Ovary (tissue), 3 donors: ENCODE results near the gene MAPKAP1.

Experiments
- CTCF ChIP-seq, 3 donors: fragments of 450-650 bp in 2 of 3; fragments of 200-600 bp in 1 of 3; IDR thresholded peaks; one replicate each; pipeline versions ENCODE4 v1.5.1 to v1.8.0; 2016 to 2022; ENCODE audit warnings: antibody characterized with exemption in 3 of 3, mild to moderate bottlenecking in 1 of 3
- POLR2A ChIP-seq: fragments of 450-650 bp; IDR thresholded peaks from one replicate; pipeline ENCODE4 v1.6.1; 2017; ENCODE audit warnings: antibody characterized with exemption, mild to moderate bottlenecking, moderate library complexity
- donor health status: DM: no; HTN: no; CAD: no.

- TF ChIP-seq CTCF (IDR thresholded peaks at IDR 0.05), result no peak
- TF ChIP-seq POLR2A, result no peak
These were observed 264.6 kb downstream of the MAPKAP1 start for GRCh38 chr9:125442452-125442851.
